ENCODE measurements around the gene TSHZ2.
"Not testable (repeated sequence)": the region's sequence is repeated elsewhere in the genome, so short reads cannot be mapped to it uniquely, and the experiment has no call there.

Gene TSHZ2

GRCh38 chr20:53438368-53438767 lies 466.2 kb downstream of the TSHZ2 start:
- DNase-seq = no peak

- DNase-seq = no peak
Observed at GRCh38 chr20:53439046-53439445, 466.9 kb downstream of the TSHZ2 start.

- no peak for DNase-seq
Observed at GRCh38 chr20:53439616-53440015, 467.5 kb downstream of the TSHZ2 start.

GRCh38 chr20:53444401-53445149 lies 472.4 kb downstream of the TSHZ2 start:
- DNase-seq = no peak

GRCh38 chr20:53445321-53445731 lies 473.2 kb downstream of the TSHZ2 start:
- DNase-seq = no peak

- DNase-seq = no peak
Observed at GRCh38 chr20:53445932-53446331, 473.8 kb downstream of the TSHZ2 start.

- no peak for DNase-seq
Observed at GRCh38 chr20:53447316-53447715, 475.2 kb downstream of the TSHZ2 start.

GRCh38 chr20:53448426-53448825 lies 476.3 kb downstream of the TSHZ2 start:
- DNase-seq = no peak

GRCh38 chr20:53448875-53449274 lies 476.7 kb downstream of the TSHZ2 start:
- DNase-seq = no peak

GRCh38 chr20:53453076-53453475 lies 480.9 kb downstream of the TSHZ2 start:
- DNase-seq = no peak

GRCh38 chr20:53454675-53455276 lies 482.6 kb downstream of the TSHZ2 start:
- DNase-seq = no peak

GRCh38 chr20:53463101-53463972 lies 491.2 kb downstream of the TSHZ2 start:
- no peak for DNase-seq

GRCh38 chr20:53466279-53466678 lies 494.1 kb downstream of the TSHZ2 start:
- DNase-seq = no peak

GRCh38 chr20:53468587-53468986 lies 496.4 kb downstream of the TSHZ2 start:
- no peak for DNase-seq

GRCh38 chr20:53472859-53473258 lies 500.7 kb downstream of the TSHZ2 start:
- not testable (repeated sequence) for DNase-seq

- no peak for DNase-seq
Observed at GRCh38 chr20:53480913-53481312, 508.8 kb downstream of the TSHZ2 start.

GRCh38 chr20:53487461-53488200 lies 515.5 kb downstream of the TSHZ2 start:
- no peak for DNase-seq

- DNase-seq = no peak
Observed at GRCh38 chr20:53488775-53489272, 516.7 kb downstream of the TSHZ2 start.

GRCh38 chr20:53489528-53489927 lies 517.4 kb downstream of the TSHZ2 start:
- no peak for DNase-seq

GRCh38 chr20:53490620-53491019 lies 518.5 kb downstream of the TSHZ2 start:
- no peak for DNase-seq

GRCh38 chr20:53491462-53491861 lies 519.3 kb downstream of the TSHZ2 start:
- DNase-seq = no peak

GRCh38 chr20:53492212-53492611 lies 520.1 kb downstream of the TSHZ2 start:
- no peak for DNase-seq
